ENCODE results near the gene PRSS2. TPM values are rescaled to one million over a fixed set of nuclear protein-coding genes. Genes with fewer than 3 reads are reported as not detected.

Gene PRSS2
- total RNA-seq, 1 donor, result not detected

GRCh38 chr7:142792129-142792528, 21.4 kb downstream of the PRSS2 start:
- no peak for DNase-seq (ENCODE audit: insufficient read length, low spot score, missing footprints)
- H3K4me3 ChIP-seq (ENCODE audit: insufficient read depth, low read length), result no peak overlapping the region
- H3K4me1 ChIP-seq (ENCODE audit: insufficient read depth, low read length), result no peaks in the 10 kb centered on the region
- TF ChIP-seq, protein P1, sequence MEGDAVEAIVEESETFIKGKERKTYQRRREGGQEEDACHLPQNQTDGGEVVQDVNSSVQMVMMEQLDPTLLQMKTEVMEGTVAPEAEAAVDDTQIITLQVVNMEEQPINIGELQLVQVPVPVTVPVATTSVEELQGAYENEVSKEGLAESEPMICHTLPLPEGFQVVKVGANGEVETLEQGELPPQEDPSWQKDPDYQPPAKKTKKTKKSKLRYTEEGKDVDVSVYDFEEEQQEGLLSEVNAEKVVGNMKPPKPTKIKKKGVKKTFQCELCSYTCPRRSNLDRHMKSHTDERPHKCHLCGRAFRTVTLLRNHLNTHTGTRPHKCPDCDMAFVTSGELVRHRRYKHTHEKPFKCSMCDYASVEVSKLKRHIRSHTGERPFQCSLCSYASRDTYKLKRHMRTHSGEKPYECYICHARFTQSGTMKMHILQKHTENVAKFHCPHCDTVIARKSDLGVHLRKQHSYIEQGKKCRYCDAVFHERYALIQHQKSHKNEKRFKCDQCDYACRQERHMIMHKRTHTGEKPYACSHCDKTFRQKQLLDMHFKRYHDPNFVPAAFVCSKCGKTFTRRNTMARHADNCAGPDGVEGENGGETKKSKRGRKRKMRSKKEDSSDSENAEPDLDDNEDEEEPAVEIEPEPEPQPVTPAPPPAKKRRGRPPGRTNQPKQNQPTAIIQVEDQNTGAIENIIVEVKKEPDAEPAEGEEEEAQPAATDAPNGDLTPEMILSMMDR (IDR thresholded peaks at IDR 0.05; ENCODE audit: extremely low read depth, low read depth, low read length), result no peak
- no peak overlapping the region for H2AFZ ChIP-seq (ENCODE audit: low read length)
- no peak overlapping the region for H3K27ac ChIP-seq (ENCODE audit: low read depth, low read length)
- H3K79me2 ChIP-seq (ENCODE audit: insufficient read depth, low read length), result no peaks in the 10 kb centered on the region
- no peaks in the 10 kb centered on the region for H3K9me3 ChIP-seq (ENCODE audit: low read depth, low read length)
- H3K27me3 ChIP-seq (ENCODE audit: insufficient read depth, low read length), result peaks cover 35% of the 10 kb centered on the region
- no peaks in the 10 kb centered on the region for H4K20me1 ChIP-seq (ENCODE audit: insufficient read depth, low read length)
- H3K4me2 ChIP-seq (ENCODE audit: insufficient read depth, low read length), result no peak overlapping the region
- H3K36me3 ChIP-seq (ENCODE audit: insufficient read depth, low read length), result no peaks in the 10 kb centered on the region

DNA sequence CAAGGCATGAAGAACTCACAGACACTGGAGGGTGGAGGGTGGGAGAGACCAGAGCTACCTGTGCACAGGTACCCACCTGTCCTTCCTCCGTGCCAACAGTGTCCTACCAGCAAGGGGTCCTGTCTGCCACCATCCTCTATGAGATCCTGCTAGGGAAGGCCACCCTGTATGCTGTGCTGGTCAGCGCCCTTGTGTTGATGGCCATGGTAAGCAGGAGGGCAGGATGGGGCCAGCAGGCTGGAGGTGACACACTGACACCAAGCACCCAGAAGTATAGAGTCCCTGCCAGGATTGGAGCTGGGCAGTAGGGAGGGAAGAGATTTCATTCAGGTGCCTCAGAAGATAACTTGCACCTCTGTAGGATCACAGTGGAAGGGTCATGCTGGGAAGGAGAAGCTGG, 21.8 kb downstream of the PRSS2 start:
- Histone ChIP-seq H3K4me2 (ENCODE audit: insufficient read depth, low read length) (no peak overlapping the region), H3K27me3 (ENCODE audit: insufficient read depth, low read length) (peaks cover 37% of the 10 kb centered on the region)

GRCh38 chr7:142793156-142793555, 22.4 kb downstream of the PRSS2 start:
- TF ChIP-seq, protein P1 (IDR thresholded peaks at IDR 0.05; ENCODE audit: extremely low read depth, low read depth, low read length), result no peak
- H4K20me1 ChIP-seq (ENCODE audit: insufficient read depth, low read length), result no peaks in the 10 kb centered on the region
- peaks cover 42% of the 10 kb centered on the region for H3K27me3 ChIP-seq (ENCODE audit: insufficient read depth, low read length)
- H3K4me1 ChIP-seq (ENCODE audit: insufficient read depth, low read length), result no peaks in the 10 kb centered on the region
- H3K36me3 ChIP-seq (ENCODE audit: insufficient read depth, low read length), result no peaks in the 10 kb centered on the region
- H3K27ac ChIP-seq (ENCODE audit: low read depth, low read length), result no peak overlapping the region
- no peaks in the 10 kb centered on the region for H3K79me2 ChIP-seq (ENCODE audit: insufficient read depth, low read length)
- no peaks in the 10 kb centered on the region for H3K9me3 ChIP-seq (ENCODE audit: low read depth, low read length)
- H2AFZ ChIP-seq (ENCODE audit: low read length), result no peak overlapping the region
- H3K4me2 ChIP-seq (ENCODE audit: insufficient read depth, low read length), result no peak overlapping the region
- H3K4me3 ChIP-seq (ENCODE audit: insufficient read depth, low read length), result no peak overlapping the region
- no peak for DNase-seq (ENCODE audit: insufficient read length, low spot score, missing footprints)

More for the DNA sequence above, 21.8 kb downstream of the PRSS2 start:
- H3K4me1 ChIP-seq (ENCODE audit: insufficient read depth, low read length), result no peaks in the 10 kb centered on the region
- H3K4me3 ChIP-seq (ENCODE audit: insufficient read depth, low read length), result no peak overlapping the region
- TF ChIP-seq, protein P1 (IDR thresholded peaks at IDR 0.05; ENCODE audit: extremely low read depth, low read depth, low read length), result no peak
- no peaks in the 10 kb centered on the region for H4K20me1 ChIP-seq (ENCODE audit: insufficient read depth, low read length)
- H3K36me3 ChIP-seq (ENCODE audit: insufficient read depth, low read length), result no peaks in the 10 kb centered on the region
- no peak for DNase-seq (ENCODE audit: insufficient read length, low spot score, missing footprints)
- no peaks in the 10 kb centered on the region for H3K9me3 ChIP-seq (ENCODE audit: low read depth, low read length)
- H2AFZ ChIP-seq (ENCODE audit: low read length), result no peak overlapping the region
- no peak overlapping the region for H3K27ac ChIP-seq (ENCODE audit: low read depth, low read length)
- no peaks in the 10 kb centered on the region for H3K79me2 ChIP-seq (ENCODE audit: insufficient read depth, low read length)

GRCh38 chr7:142795339-142795863, 24.6 kb downstream of the PRSS2 start:
- Histone ChIP-seq H3K36me3 (ENCODE audit: insufficient read depth, low read length) (no peaks in the 10 kb centered on the region), H4K20me1 (ENCODE audit: insufficient read depth, low read length) (no peaks in the 10 kb centered on the region), H2AFZ (ENCODE audit: low read length) (no peak overlapping the region), H3K9me3 (ENCODE audit: low read depth, low read length) (no peaks in the 10 kb centered on the region), H3K79me2 (ENCODE audit: insufficient read depth, low read length) (no peaks in the 10 kb centered on the region), H3K27ac (ENCODE audit: low read depth, low read length) (no peak overlapping the region), H3K4me1 (ENCODE audit: insufficient read depth, low read length) (no peaks in the 10 kb centered on the region), H3K4me3 (ENCODE audit: insufficient read depth, low read length) (no peak overlapping the region), H3K4me2 (ENCODE audit: insufficient read depth, low read length) (no peak overlapping the region), H3K27me3 (ENCODE audit: insufficient read depth, low read length) (peaks cover 64% of the 10 kb centered on the region)
- DNase-seq (ENCODE audit: insufficient read length, low spot score, missing footprints), result no peak
- TF ChIP-seq, protein P1 (IDR thresholded peaks at IDR 0.05; ENCODE audit: extremely low read depth, low read depth, low read length), result no peak
